LNCAP (cell line): ENCODE data around the gene KCNG1.

Experiments used
- TF ChIP-seq, protein P1 (sequence below): fragments of 450-650 bp; IDR thresholded peaks from 2 replicates; pipeline ENCODE4 v1.5.1; 2017; ENCODE audit warnings: mild to moderate bottlenecking

The KCNG1 gene

DNA sequence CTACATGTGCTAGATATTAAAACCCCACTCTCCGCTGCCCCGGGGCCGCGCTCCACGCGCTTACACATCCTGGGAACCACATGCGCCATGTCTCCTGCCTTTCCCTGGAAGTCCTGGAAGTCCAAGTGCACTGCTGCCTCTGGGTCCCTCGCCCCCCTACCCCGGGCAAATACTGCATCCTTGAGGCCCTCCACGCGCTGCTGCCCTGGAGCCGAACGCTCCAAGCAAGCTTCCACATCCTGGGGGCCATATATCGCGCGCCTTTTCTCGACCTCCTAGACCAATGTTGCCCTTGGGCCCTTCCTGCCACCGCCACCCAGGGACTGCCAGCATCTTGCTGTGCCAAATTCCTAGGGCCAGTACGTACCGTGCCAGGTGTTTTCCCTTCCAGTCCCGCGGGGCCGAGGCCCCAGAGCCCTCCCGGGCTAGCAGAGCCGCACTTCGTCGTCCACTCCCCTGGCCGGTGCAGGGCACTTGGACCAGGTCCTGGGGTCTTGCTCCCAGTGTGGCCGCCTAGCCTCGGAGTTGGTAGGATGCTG is 779 bp upstream of the KCNG1 start:
- TF ChIP-seq, protein P1, sequence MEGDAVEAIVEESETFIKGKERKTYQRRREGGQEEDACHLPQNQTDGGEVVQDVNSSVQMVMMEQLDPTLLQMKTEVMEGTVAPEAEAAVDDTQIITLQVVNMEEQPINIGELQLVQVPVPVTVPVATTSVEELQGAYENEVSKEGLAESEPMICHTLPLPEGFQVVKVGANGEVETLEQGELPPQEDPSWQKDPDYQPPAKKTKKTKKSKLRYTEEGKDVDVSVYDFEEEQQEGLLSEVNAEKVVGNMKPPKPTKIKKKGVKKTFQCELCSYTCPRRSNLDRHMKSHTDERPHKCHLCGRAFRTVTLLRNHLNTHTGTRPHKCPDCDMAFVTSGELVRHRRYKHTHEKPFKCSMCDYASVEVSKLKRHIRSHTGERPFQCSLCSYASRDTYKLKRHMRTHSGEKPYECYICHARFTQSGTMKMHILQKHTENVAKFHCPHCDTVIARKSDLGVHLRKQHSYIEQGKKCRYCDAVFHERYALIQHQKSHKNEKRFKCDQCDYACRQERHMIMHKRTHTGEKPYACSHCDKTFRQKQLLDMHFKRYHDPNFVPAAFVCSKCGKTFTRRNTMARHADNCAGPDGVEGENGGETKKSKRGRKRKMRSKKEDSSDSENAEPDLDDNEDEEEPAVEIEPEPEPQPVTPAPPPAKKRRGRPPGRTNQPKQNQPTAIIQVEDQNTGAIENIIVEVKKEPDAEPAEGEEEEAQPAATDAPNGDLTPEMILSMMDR = no peak

DNA sequence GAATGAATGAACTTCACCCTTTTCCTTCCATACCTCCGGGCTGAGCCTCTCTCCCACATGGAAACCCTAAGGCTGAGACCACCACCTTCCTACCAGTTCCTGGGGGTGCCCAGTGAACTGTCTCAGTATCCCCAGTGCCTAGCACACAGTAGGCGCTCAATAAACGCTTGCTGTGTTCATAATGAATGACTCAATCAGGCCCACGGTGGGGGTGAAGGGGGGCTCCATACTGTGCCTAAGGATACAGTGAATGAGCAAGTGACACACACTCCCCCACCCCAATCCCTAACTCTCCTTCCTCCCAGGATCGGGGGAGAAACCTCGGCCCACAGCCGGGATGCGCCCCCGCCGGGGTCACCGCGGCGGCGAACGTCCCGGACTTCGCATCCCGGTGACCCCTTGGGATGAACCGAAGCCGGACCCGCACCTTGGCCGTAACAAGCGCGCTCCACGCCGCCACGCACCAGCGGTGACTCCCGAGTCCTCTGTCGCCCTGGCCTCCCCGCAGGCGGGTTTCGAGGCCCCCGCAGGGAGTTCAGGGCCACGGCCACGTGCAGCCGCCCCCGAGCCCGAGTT is 592 bp downstream of the KCNG1 start:
- TF ChIP-seq, protein P1 = no peak

DNA sequence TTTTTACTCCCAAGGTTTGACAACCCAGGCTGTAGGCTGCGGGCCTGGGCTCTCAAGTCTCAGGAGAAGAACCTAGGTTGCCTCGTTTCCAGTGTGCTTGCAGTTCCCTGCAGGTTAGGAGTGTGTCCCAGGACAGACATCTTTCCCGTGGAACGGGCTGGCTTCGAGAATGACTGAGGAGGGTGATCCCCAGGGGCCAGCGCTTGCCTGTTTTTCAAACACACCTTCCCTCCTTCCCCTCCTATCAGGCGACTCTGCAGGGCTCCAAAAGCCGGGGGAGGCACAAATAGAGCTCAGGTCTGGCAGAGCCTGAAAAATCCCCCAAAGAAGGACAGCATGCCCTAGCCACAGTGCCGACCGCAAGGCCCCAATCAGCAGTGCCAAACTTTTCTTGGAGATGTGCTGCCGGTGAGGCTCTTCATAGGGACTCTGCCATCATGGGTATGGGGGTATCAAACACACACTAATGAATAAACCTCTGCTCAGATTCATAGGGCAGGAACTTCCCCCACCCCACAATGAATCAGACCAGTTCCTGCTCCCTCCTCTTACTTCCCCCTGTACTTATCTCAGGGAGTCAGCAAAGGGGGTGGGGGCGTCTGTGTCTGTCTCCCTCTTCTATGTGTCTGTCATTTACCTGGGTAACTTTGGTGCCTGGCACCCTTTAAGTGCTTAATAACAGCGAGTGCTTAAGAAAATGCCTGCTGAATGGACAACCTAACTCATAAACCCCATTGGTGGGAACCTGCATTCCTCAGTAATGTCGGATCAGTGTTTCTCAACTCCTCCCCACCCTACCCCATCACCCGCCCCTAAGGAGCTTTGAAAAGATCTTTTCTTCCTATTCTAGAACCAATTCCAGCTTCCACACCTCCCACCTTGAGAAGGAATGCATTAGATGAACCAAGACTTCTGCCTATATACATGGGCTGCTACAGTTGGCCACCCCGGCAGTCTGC is 1.6 kb downstream of the KCNG1 start:
- TF ChIP-seq, protein P1 = no peak

DNA sequence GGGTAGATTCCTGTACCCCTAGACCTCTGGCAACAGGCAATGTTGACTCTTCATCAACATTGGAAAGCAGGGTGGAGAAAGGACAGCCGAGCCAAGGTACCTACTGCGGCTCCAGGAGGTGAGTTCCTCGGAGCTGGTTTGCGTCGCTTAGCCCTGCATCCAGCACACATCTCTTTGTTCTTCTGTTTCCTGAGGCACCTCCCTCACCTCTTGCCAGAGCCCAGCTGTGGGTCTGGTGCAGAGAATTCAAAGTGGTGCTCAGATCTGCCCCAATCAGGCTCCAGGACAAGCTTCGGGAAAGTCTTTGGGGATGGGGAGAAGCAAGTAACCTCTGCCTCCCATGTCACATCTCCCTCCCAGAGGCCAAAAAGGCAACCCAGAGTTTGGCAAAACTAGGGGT is 2.2 kb downstream of the KCNG1 start:
- TF ChIP-seq, protein P1 = no peak

DNA sequence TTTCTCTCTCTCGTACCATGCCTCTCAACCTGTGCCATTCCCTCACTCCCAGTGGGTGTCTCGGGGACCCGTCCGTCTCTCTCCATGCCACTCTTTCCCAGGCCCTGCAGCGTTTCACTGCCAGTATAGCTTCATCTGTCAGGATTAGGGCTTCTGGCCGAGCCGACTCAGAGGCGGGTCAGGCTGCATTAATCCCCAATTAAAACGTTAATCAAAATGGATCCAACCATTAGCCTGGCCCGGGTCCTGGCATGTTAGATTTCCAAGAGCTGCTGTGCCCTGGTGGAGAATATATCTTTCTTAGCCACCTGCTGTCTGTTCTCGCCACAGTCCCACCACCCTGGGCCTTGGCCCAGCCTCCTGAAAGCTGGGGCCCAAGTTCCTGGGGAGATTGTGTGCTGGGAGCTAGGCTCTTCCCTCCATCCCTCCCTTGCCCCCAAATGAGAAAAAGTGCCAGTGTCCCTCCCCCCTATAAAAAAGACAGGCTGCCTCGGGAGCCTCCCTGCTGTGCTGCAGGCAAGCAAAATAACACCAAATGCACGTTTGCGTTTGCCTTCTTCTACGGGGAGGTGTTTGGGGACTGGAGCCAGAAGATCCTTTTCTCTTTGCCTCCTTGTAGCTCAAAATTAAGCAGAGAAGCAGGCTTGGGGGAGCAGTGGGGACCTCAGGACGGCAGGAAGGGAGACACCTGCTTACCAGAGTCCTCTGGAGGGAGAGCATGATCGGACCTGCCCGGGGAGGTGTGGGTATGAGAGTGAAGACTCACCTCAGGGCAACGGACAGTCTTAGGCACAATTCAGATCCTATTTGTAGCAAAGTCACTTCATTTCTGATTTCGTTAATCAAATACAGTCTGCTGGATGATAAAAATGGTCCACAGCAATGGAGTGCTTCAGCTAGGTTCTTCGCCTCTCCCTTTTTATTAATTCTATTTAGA is 3.0 kb downstream of the KCNG1 start:
- TF ChIP-seq, protein P1 = no peak

DNA sequence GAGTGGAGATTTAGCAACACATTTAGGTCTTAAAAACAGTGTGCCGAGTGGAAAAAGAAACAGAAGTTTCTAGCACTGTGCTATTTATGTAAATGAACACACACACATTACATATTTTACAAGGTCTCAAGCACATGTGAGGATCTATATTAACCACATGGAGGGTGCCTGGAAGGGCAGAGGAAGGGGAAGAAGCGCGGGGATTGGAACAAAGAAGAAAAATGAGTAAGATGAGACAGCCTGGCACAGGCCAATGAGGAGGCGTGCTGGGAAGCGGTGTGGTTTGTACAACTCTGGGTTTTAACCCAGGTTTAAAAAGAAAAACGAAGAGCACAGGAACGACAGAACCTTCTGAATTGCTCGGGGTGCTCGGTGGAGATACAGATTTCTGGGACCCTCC is 5.7 kb downstream of the KCNG1 start:
- TF ChIP-seq, protein P1 = no peak

DNA sequence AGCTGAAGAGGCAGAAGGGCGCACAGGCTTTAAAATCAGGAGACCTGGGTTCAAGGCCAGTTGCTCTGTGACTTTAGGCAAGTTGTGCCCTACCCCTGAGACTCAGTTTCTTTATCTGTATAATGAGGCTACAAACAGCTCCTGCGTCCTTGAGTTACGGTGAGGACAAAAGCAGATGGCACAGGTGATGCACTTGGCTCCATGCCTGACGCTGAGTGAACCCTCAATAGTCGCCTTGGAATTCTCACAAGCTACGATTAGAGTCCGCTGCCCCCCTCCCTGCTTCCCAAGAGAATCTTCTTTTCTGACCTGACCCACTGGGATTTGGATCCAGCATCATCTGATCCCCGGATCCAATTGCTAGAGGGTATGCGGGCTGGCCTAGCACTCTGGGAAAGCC is 6.4 kb downstream of the KCNG1 start:
- TF ChIP-seq, protein P1 = no peak
